Left lung (tissue), 10 donors: ENCODE data around the gene SH3PXD2A. TPM values are rescaled to one million over a fixed set of nuclear protein-coding genes. Genes with fewer than 3 reads are reported as not detected.

Experiments
- ATAC-seq: fragments of 200-7000 bp; cut with Tn5 transposase; one replicate; pipeline ENCODE4 v1.9.1; 2020; ENCODE audit warnings: moderate library complexity
- DNase-seq, 4 donors: peaks; one replicate each; pipeline ENCODE4 v3.0.0-alpha.2; 2013 to 2020
- H3K27ac ChIP-seq, 2 donors: fragments of 200-600 bp; sonication (generic) in 1 of 2; one replicate each; pipeline versions ENCODE4 v1.5.0 to v1.8.0; 2020 to 2021
- H3K27me3 ChIP-seq, 2 donors: fragments of 200-600 bp; sonication (generic) in 1 of 2; one replicate each; pipeline versions ENCODE4 v1.5.0 to v1.8.0; 2020 to 2021
- H3K36me3 ChIP-seq, 2 donors: fragments of 200-600 bp; sonication (generic) in 1 of 2; one replicate each; pipeline versions ENCODE4 v1.5.0 to v1.8.0; 2020 to 2021
- H3K4me1 ChIP-seq, 2 donors: fragments of 200-600 bp; one replicate each; pipeline ENCODE4 v1.8.0; 2021
- H3K4me3 ChIP-seq, 2 donors: fragments of 200-600 bp; sonication (generic) in 1 of 2; one replicate each; pipeline versions ENCODE4 v1.5.0 to v1.8.0; 2020 to 2021; ENCODE audit warnings: mild to moderate bottlenecking in 1 of 2
- H3K9me3 ChIP-seq, 2 donors: fragments of 200-600 bp; sonication (generic) in 1 of 2; one replicate each; pipeline versions ENCODE4 v1.5.0 to v1.8.0; 2020 to 2021
- intact Hi-C, 2 donors: fragments of 100-400 bp; cut with DNase I; formaldehyde crosslinking; loops; one replicate each; pipeline versions ENCODE4 v1.11.2 to v1.14.2; 2022
- polyA plus RNA-seq, 6 donors: library from polyadenylated mRNA; unstranded; fragments of 120-200 nt; gene quantifications; one replicate each; pipeline ENCODE4 v1.2.1, GENCODE V29; 2013; ENCODE audit not compliant: insufficient read length in 6 of 6
- total RNA-seq, 2 donors: library from RNA; stranded (reverse); fragmentation: NEBNext Ultra II Directional; extraction: Animal tissue kit (Norgen Biotek cat#: 25700); gene quantifications; one replicate each; pipeline ENCODE4 v1.2.1, GENCODE V29; 2021
- TF ChIP-seq, protein P1 (sequence below), 2 donors: fragments of 200-600 bp; sonication (generic) in 1 of 2; IDR thresholded peaks; one replicate each; pipeline versions ENCODE4 v1.5.0 to v1.8.0; 2021; ENCODE audit warnings: antibody characterized with exemption in 2 of 2
- donor health status: DM: no; HTN: yes; CAD: no.
- donor health status: DM: no; HTN: no; CAD: no.

The SH3PXD2A gene
- total and polyA plus RNA-seq, 8 donors: 44.8 to 117 (median 91.7) TPM

DNA sequence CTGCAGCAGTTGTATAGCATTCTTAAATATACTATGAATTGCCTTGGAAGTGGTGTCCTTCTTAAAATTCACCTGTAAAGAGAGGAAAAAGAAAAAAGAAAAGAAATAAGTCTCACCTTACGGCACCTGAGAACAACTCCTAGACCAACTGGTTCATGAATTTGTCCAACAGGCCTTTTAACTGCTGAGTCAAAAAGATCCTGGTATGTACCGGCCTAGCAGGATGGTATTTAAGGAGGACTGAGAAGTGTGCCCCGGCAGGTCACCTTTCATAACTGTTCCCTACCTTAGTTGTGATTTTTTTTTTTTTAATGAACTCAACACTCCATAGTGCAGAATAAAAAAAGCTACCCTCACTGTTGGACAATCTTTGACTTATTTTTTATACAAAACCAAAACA lies 36.8 kb upstream of the SH3PXD2A start:
- intact Hi-C loops: no loop called here
- Histone ChIP-seq H3K4me3 (no peak overlapping the region), H3K36me3 (peaks cover 0 to 39% of the 10 kb centered on the region in 2 donors), H3K9me3 (no peaks in the 10 kb centered on the region), H3K27me3 (no peaks in the 10 kb centered on the region), H3K4me1 (peaks cover 35 to 85% of the 10 kb centered on the region in 2 donors), H3K27ac (peak overlapping the region; percentile 82 to 84)
- TF ChIP-seq, protein P1, sequence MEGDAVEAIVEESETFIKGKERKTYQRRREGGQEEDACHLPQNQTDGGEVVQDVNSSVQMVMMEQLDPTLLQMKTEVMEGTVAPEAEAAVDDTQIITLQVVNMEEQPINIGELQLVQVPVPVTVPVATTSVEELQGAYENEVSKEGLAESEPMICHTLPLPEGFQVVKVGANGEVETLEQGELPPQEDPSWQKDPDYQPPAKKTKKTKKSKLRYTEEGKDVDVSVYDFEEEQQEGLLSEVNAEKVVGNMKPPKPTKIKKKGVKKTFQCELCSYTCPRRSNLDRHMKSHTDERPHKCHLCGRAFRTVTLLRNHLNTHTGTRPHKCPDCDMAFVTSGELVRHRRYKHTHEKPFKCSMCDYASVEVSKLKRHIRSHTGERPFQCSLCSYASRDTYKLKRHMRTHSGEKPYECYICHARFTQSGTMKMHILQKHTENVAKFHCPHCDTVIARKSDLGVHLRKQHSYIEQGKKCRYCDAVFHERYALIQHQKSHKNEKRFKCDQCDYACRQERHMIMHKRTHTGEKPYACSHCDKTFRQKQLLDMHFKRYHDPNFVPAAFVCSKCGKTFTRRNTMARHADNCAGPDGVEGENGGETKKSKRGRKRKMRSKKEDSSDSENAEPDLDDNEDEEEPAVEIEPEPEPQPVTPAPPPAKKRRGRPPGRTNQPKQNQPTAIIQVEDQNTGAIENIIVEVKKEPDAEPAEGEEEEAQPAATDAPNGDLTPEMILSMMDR (IDR thresholded peaks at IDR 0.05): no peak
- DNase-seq: no peak
- ATAC-seq: peak; percentile 31

GRCh38 chr10:103890688-103891087 lies 35.3 kb upstream of the SH3PXD2A start:
- Histone ChIP-seq H3K36me3 (peaks cover 0 to 44% of the 10 kb centered on the region in 2 donors), H3K4me3 (no peak overlapping the region), H3K9me3 (no peaks in the 10 kb centered on the region), H3K27ac (peak overlapping the region; percentile 82 to 84), H3K27me3 (no peaks in the 10 kb centered on the region), H3K4me1 (peaks cover 30 to 79% of the 10 kb centered on the region in 2 donors)
- intact Hi-C loops: no loop called here
- TF ChIP-seq, protein P1 (IDR thresholded peaks at IDR 0.05): no peak
- no peak for DNase-seq
- ATAC-seq: peak; percentile 14

DNA sequence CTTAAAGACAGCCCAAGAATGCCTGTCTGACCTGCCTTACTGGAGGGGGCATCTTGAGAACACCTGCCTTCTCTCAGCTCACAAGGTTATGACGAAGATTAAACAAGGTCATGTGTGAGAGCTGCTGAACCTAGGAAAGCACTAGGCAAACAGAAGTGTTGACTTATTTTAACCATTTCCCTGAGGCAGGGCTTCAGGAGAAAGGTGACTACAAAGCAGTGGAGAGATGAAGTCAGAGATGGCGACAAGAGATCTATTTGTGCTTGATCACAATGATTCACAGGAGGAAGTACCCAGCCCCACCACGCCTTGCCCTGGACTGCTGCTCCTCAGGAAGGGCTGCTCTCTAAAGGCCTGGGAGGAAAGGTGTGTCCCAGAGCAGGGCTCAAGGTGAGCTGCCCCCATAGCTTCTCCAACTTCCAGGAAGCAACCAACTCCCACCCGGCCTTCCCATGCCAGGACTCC lies 34.9 kb upstream of the SH3PXD2A start:
- Histone ChIP-seq H3K27ac (peak overlapping the region; percentile 82 to 84), H3K4me1 (peaks cover 25 to 75% of the 10 kb centered on the region in 2 donors), H3K27me3 (no peaks in the 10 kb centered on the region), H3K9me3 (no peaks in the 10 kb centered on the region), H3K36me3 (peaks cover 0 to 49% of the 10 kb centered on the region in 2 donors), H3K4me3 (no peak overlapping the region)
- TF ChIP-seq, protein P1 (IDR thresholded peaks at IDR 0.05): no peak
- intact Hi-C loops: no loop called here
- DNase-seq (peak in 3 of 4 donors; percentile 68 to 82 (median 73)), ATAC-seq (peak; percentile 74)

GRCh38 chr10:103889121-103889720 lies 33.8 kb upstream of the SH3PXD2A start:
- H3K9me3 ChIP-seq: no peaks in the 10 kb centered on the region
- H3K27me3 ChIP-seq: no peaks in the 10 kb centered on the region
- peaks cover 16 to 66% of the 10 kb centered on the region in 2 donors for H3K4me1 ChIP-seq
- peaks cover 0 to 55% of the 10 kb centered on the region in 2 donors for H3K36me3 ChIP-seq
- no peak for ATAC-seq
- intact Hi-C loops: loop anchor here in 1 of 2 donors (10.0 kb wide), 1 partner anchor 326 kb away; no protein-coding TSS in a partner anchor
- H3K27ac ChIP-seq: peak overlapping the region; percentile 82 to 84
- no peak for DNase-seq
- no peak overlapping the region for H3K4me3 ChIP-seq
- TF ChIP-seq, protein P1 (IDR thresholded peaks at IDR 0.05): no peak

DNA sequence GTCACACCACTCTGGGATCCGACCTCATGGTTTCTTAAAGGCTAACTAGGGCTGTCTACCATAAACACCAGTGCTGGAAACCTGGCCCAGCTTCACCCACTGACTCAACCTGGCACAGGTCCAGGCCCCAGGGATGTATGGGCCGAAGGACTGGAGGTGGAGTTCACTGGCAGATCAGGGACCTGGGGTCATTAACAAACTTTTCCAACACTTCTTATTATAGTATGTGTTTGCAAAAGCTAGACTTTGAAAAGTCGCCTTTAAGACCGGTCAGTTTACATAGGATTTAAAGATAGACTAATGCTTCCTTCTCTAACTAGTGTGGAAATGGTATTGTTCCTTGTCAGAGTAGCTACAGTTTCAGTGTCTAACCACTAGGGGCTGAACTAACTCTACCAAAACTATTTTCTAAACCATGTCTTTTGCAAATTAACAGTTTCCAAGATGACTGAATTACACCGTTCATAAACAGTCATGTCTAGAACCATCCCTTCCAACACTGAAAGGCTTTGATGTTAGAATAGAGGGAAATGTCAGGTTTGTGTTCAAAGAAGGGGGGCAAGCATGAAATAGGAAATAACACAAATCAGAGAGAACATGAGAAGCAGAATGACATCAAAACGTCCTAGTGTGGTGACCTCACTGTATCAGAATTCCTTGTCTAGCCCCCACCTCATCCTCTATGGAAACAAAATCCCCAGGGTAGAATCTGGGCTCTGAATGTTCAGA lies 32.9 kb upstream of the SH3PXD2A start:
- DNase-seq: peak; percentile 62 to 83 (median 70)
- H3K4me1 ChIP-seq: peaks cover 6 to 56% of the 10 kb centered on the region in 2 donors
- peaks cover 0 to 63% of the 10 kb centered on the region in 2 donors for H3K36me3 ChIP-seq
- TF ChIP-seq, protein P1 (IDR thresholded peaks at IDR 0.05): peak; percentile 83 to 85
- H3K27me3 ChIP-seq: no peaks in the 10 kb centered on the region
- H3K9me3 ChIP-seq: no peaks in the 10 kb centered on the region
- H3K4me3 ChIP-seq: no peak overlapping the region
- intact Hi-C loops: loop anchor here in 1 of 2 donors (10.0 kb wide), 1 partner anchor 327 kb away; no protein-coding TSS in a partner anchor
- peak; percentile 63 for ATAC-seq
- peak overlapping the region; percentile 82 to 84 for H3K27ac ChIP-seq
